Lower leg skin (tissue), 4 donors: Measurements from ENCODE around the gene CPA2. TPM values are rescaled to one million over a fixed set of nuclear protein-coding genes. Genes with fewer than 3 reads are reported as not detected.
"Not testable (repeated sequence)": the region's sequence is repeated elsewhere in the genome, so short reads cannot be mapped to it uniquely, and the experiment has no call there.

Experiments
- DNase-seq, 2 donors: peaks; one replicate each; pipeline ENCODE4 v3.0.0-alpha.2; 2019; ENCODE audit warnings: low spot score in 2 of 2
- H3K4me3 ChIP-seq: fragments of 200-600 bp; sonication (generic); 2 replicates; pipeline ENCODE4 v1.5.1; 2017; ENCODE audit warnings: mild to moderate bottlenecking, low read depth; ENCODE audit not compliant: poor library complexity, severe bottlenecking
- POLR2A ChIP-seq, 2 donors: fragments of 450-650 bp; IDR thresholded peaks; one replicate each; pipeline ENCODE4 v1.6.1; 2016 to 2017; ENCODE audit warnings: antibody characterized with exemption in 2 of 2, mild to moderate bottlenecking in 1 of 2, moderate library complexity in 1 of 2
- WGBS, 2 donors: methylation state at CpG; one replicate each; pipeline ENCODE4 v1.1.5; 2018; 5-methylcytosine and 5-hydroxymethylcytosine counted together
- intact Hi-C: fragments of 100-400 bp; cut with DNase I; formaldehyde crosslinking; loops from one replicate; pipeline ENCODE4 v1.15.0; 2023; ENCODE audit warnings: low total_unique reads
- total RNA-seq, 4 donors: library from RNA; depleted of rRNA; stranded (reverse); fragments of >200 nt; gene quantifications; one replicate each; pipeline ENCODE4 v1.1.0, GENCODE V29; 2016
- TF ChIP-seq, protein P1 (sequence below), 3 donors: fragments of 450-650 bp; IDR thresholded peaks; one replicate each; pipeline ENCODE4 v1.5.1; 2016; ENCODE audit warnings: antibody characterized with exemption in 3 of 3, mild to moderate bottlenecking in 3 of 3, moderate library complexity in 2 of 3

The CPA2 gene
- total RNA-seq, 4 donors from 2014 or later: 0.16 TPM; not detected in 3

DNA sequence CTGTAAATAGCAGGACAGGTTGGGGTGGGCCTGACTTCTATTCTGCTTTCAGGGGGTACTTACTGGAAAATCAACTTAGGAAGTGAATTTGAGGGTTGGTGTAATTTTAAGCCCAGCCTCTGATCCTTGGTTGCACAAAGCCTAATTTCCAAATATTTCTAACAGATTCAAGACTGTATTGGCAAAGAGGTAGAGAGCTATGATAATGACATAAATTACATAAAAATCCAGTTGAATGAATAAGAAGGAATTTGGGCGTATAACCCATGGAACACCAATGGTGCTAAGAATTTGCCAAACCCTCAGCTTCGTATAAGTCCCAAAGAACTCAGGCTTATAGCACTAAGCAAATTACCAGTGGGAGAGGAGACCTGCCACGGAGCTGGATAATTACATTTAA lies 38.2 kb downstream of the CPA2 start:
- DNase-seq: no peak
- 85 to 89% methylated on average over 3 of the region's 3 CpGs for WGBS, 2 donors
- intact Hi-C loops: no loop called here
- TF ChIP-seq, protein P1, sequence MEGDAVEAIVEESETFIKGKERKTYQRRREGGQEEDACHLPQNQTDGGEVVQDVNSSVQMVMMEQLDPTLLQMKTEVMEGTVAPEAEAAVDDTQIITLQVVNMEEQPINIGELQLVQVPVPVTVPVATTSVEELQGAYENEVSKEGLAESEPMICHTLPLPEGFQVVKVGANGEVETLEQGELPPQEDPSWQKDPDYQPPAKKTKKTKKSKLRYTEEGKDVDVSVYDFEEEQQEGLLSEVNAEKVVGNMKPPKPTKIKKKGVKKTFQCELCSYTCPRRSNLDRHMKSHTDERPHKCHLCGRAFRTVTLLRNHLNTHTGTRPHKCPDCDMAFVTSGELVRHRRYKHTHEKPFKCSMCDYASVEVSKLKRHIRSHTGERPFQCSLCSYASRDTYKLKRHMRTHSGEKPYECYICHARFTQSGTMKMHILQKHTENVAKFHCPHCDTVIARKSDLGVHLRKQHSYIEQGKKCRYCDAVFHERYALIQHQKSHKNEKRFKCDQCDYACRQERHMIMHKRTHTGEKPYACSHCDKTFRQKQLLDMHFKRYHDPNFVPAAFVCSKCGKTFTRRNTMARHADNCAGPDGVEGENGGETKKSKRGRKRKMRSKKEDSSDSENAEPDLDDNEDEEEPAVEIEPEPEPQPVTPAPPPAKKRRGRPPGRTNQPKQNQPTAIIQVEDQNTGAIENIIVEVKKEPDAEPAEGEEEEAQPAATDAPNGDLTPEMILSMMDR (IDR thresholded peaks at IDR 0.05): no peak
- TF ChIP-seq POLR2A (IDR thresholded peaks at IDR 0.05): no peak
- H3K4me3 ChIP-seq: no peak overlapping the region

DNA sequence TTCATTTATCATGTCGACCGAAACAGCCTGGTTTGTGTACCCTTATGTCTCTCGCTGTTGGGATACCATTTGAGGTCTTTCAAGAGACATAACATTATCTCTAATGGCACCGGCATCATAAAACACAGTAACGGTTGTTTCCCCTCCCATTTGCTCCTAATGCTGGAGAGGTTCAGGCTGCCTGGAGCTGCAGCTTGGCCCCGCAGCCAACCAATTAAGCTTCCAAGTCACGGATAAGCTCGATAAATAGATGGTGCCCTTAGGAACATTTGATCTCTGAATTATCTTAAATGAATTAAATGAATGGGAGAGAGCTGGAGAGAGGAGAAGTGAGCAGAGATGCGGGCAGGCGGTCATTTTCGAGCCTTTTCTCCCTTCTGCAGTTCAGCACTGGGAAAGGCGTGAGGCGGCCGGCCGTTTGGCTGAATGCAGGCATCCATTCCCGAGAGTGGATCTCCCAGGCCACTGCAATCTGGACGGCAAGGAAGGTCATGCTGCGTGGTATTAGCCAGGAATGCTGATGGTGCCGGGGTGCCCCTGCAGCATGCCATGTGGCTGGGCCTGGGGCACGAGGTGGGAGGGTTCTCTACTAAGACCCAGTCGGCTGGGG lies 38.9 kb downstream of the CPA2 start:
- H3K4me3 ChIP-seq: no peak overlapping the region
- 84 to 86% methylated on average over 21 of the region's 21 CpGs for WGBS, 2 donors
- DNase-seq: no peak
- no peak for TF ChIP-seq POLR2A (IDR thresholded peaks at IDR 0.05)
- intact Hi-C loops: no loop called here

DNA sequence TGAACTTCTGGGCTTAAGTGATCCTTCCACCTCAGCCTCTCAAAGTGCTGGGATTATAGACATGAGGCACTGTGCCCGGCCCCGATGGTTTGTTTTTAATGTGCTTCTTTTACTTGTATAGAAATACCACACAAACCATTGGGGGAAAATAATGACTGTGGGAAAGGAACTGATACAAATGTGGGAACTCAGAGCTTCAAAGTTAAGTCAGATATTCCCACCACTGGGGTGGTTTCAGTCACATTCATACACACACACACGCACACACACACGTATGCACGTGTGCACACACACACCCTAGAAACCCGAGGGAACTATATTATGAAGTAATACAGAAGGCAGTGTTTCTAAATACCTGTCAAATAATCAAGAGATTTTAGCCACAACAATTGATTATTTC lies 43.3 kb downstream of the CPA2 start:
- no peak for DNase-seq
- TF ChIP-seq, protein P1 (IDR thresholded peaks at IDR 0.05): no peak
- no peak for TF ChIP-seq POLR2A (IDR thresholded peaks at IDR 0.05)
- WGBS, 2 donors: 71 to 76% methylated on average over 6 of the region's 6 CpGs
- intact Hi-C loops: no loop called here
- no peak overlapping the region for H3K4me3 ChIP-seq

DNA sequence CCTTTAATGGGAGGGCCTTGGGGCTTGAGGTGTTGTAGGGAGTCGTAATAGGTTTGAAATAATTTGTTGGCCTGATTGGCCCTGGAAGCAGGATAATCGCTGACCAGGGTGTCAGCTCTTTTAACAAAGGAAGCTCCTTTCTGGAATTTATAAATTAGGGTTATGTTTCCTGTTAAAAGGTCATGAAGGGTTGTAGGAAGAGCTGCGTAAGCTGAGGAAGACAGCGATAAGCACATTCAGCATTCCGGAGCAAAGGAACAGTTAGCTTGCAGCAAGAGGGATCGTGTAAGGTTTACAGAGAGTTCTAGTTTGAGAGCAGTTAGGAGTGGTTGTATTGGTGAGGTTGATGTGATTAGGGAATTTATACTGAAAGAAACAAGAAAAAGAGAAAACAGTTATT lies 47.6 kb downstream of the CPA2 start:
- WGBS, 2 donors: 78 to 85% methylated on average over 6 of the region's 6 CpGs
- TF ChIP-seq POLR2A (IDR thresholded peaks at IDR 0.05): no peak
- H3K4me3 ChIP-seq: no peak overlapping the region
- intact Hi-C loops: no loop called here
- no peak for DNase-seq

DNA sequence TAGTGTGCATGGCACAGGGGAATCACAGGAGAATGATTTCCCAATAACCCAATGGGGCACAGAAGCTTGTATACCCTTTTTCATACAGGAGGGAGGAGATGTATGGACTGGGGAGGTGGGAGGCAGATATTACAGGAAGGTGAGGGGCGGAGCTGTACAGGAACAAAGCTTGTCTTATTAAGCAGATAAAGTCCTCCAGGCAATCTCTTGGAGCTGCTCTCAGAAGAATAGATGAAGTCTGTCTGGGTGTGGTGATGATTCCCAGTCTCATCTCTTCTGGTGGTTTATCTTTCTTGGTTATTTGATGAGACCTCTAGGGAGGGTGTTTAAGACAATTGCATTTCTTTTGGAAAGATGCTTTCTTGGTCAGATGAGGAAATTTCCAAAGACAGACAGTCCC lies 52.9 kb downstream of the CPA2 start:
- intact Hi-C loops: no loop called here
- no peak overlapping the region for H3K4me3 ChIP-seq
- DNase-seq: peak in 1 of 2 donors; percentile 29
- TF ChIP-seq, protein P1 (IDR thresholded peaks at IDR 0.05): no peak
- TF ChIP-seq POLR2A (IDR thresholded peaks at IDR 0.05): no peak
- 92 to 96% methylated on average over 1 of the region's 1 CpG for WGBS, 2 donors

DNA sequence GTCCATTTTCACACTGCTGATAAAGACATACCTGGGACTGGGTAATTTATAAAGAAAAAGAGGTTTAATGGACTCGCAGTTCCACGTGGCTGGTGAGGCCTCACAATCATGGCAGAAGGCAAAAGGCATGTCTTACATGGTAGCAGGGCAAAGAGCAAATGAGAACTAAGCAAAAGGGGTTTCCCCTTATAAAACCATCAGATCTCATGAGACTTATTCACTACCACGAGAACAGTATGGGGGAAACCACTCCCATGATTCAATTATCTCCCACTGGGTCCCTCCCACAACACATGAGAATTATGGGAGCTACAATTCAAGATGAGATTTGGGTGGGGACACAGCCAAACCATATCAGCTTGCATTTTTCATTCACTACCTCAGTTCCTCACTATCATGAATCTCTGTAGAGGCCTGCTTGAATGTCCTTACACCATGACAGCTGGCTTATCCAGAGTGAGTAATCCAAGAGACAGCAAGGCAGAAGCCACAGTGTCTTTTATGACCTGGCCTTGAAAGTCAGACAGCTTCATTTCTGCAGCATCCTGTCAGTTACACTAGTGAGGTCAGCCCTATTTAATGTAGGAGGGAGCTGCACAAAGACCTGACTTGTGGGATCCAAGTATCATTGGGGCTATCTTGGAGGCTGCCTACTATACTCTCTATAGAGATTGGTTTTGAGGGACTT lies 55.0 kb downstream of the CPA2 start:
- 89% methylated on average over 3 of the region's 3 CpGs for WGBS, 2 donors

DNA sequence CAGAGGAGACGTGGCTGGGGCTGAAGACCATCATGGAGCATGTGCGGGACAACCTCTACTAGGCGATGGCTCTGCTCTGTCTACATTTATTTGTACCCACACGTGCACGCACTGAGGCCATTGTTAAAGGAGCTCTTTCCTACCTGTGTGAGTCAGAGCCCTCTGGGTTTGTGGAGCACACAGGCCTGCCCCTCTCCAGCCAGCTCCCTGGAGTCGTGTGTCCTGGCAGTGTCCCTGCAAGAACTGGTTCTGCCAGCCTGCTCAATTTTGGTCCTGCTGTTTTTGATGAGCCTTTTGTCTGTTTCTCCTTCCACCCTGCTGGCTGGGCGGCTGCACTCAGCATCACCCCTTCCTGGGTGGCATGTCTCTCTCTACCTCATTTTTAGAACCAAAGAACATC lies 56.0 kb downstream of the CPA2 start:
- no peak overlapping the region for H3K4me3 ChIP-seq
- peak in 1 of 2 donors; percentile 61 for DNase-seq
- no peak for TF ChIP-seq POLR2A (IDR thresholded peaks at IDR 0.05)
- TF ChIP-seq, protein P1 (IDR thresholded peaks at IDR 0.05): no peak
- intact Hi-C loops: no loop called here
- 65 to 77% methylated on average over 7 of the region's 7 CpGs for WGBS, 2 donors

More for the DNA sequence above, 55.0 kb downstream of the CPA2 start:
- DNase-seq: peak in 1 of 2 donors; percentile 23
- H3K4me3 ChIP-seq, intact Hi-C loops: not testable (repeated sequence)
